HCT116 (cell line): ENCODE measurements around the gene VMP1. TPM values are rescaled to one million over a fixed set of nuclear protein-coding genes. Genes with fewer than 3 reads are reported as not detected.
A peak's percentile ranks its signal among the peaks of the same experiment; 100 is the strongest.

Source experiments
- ATAC-seq: fragments of 200-7000 bp; cut with Tn5 transposase; 2 replicates; pipeline ENCODE4 v1.9.1; 2020; ENCODE audit warnings: mild to moderate bottlenecking, moderate library complexity
- BruUV-seq: library from RNA; stranded (reverse); fragments of 400-500 nt; replicated peaks from 2 replicates; lab custom pipeline; 2021; lab: Mats Ljungman, UMichigan
- CTCF ChIA-PET: fragments of 300-600 bp; sonication (Branson Sonifier 250); formaldehyde crosslinking; loops from one replicate; lab custom pipeline; 2021; ENCODE audit warnings: antibody characterized with exemption; lab: Charles Lee
- POLR2A ChIA-PET: fragments of 300-600, 350-600 bp; sonication (Branson Sonifier 250); formaldehyde crosslinking; loops from one replicate; lab custom pipeline; 2021; ENCODE audit warnings: antibody characterized with exemption; lab: Charles Lee
- RAD21 ChIA-PET, 2 experiments: fragments of 300-600 bp; sonication (Branson Sonifier 250); formaldehyde crosslinking; loops; one replicate each; lab custom pipeline; 2023; ENCODE audit warnings: low total read pairs in 2 of 2; ENCODE audit not compliant: uncharacterized antibody in 2 of 2, unreplicated experiment in 2 of 2, low non-redundant PET in 1 of 2; lab: Charles Lee
- DNase-seq: peaks from one replicate; pipeline ENCODE4 v3.0.0-alpha.2; 2010; ENCODE audit warnings: low read depth, low spot score
- H2AFZ ChIP-seq: fragments of 200-600 bp; shearing (Covaris generic), sonication (generic); 2 replicates; pipeline ENCODE4 v1.6.1; 2017; ENCODE audit warnings: low read depth, mixed run types, mixed read lengths, antibody characterized with exemption, low read length; ENCODE audit not compliant: poor library complexity, severe bottlenecking
- H3K27ac ChIP-seq: 2 replicates; pipeline ENCODE4 v1.5.1; 2012; ENCODE audit warnings: low read depth, low read length
- H3K27me3 ChIP-seq: fragments of 200-600 bp; sonication (generic); 2 replicates; pipeline ENCODE4 v1.6.1; 2016; ENCODE audit warnings: mixed run types, low read length, mixed read lengths; ENCODE audit not compliant: insufficient read depth
- H3K36me3 ChIP-seq, 2 experiments: fragments of 200-500 bp in 1 of 2; fragments of 200-600 bp in 1 of 2; sonication (Bioruptor generic) in 1 of 2; sonication (generic) in 1 of 2; 2 replicates each; pipeline versions ENCODE4 v1.5.1 to v1.6.1; 2014 to 2016; ENCODE audit warnings: low read length in 2 of 2, inconsistent platforms in 1 of 2, mixed read lengths in 1 of 2, mixed run types in 1 of 2; ENCODE audit not compliant: insufficient read depth in 2 of 2, control insufficient read depth in 1 of 2
- H3K4me1 ChIP-seq, 2 experiments: fragments of 200-600 bp in 1 of 2; sonication (generic) in 1 of 2; 2 replicates each; pipeline versions ENCODE4 v1.5.1 to v1.6.1; 2012 to 2017; ENCODE audit warnings: low read length in 2 of 2, inconsistent platforms in 1 of 2, mild to moderate bottlenecking in 1 of 2, mixed read lengths in 1 of 2, mixed run types in 1 of 2, moderate library complexity in 1 of 2; ENCODE audit not compliant: insufficient read depth in 2 of 2, control insufficient read depth in 1 of 2
- H3K4me2 ChIP-seq: fragments of 200-600 bp; sonication (generic); 2 replicates; pipeline ENCODE4 v1.6.1; 2017; ENCODE audit warnings: mixed run types, low read length, mixed read lengths
- H3K4me3 ChIP-seq, 2 experiments: fragments of 200-600 bp in 1 of 2; sonication (generic) in 1 of 2; replicated peaks in 1 of 2; 2 replicates each; pipeline ENCODE4 v1.5.1; 2011 to 2016; ENCODE audit warnings: low read length in 2 of 2, control low read depth in 1 of 2, low read depth in 1 of 2, mild to moderate bottlenecking in 1 of 2, mixed read lengths in 1 of 2, mixed run types in 1 of 2
- H3K79me2 ChIP-seq: fragments of 200-600 bp; sonication (generic); 2 replicates; pipeline ENCODE4 v1.6.1; 2017; ENCODE audit warnings: mild to moderate bottlenecking, mixed run types, low read length, moderate library complexity, mixed read lengths; ENCODE audit not compliant: insufficient read depth
- H3K9ac ChIP-seq: fragments of 200-600 bp; sonication (generic); 2 replicates; pipeline ENCODE4 v1.6.1; 2016; ENCODE audit warnings: low read length, mixed read lengths
- H3K9me2 ChIP-seq: fragments of 200-600 bp; sonication (generic), shearing (Covaris generic); 2 replicates; pipeline ENCODE4 v1.6.1; 2017; ENCODE audit warnings: mixed run types, mild to moderate bottlenecking, moderate library complexity; ENCODE audit not compliant: insufficient read depth
- H3K9me3 ChIP-seq, 2 experiments: fragments of 200-500 bp in 1 of 2; fragments of 200-600 bp in 1 of 2; sonication (Bioruptor generic) in 1 of 2; sonication (generic) in 1 of 2; 2 replicates each; pipeline ENCODE4 v1.6.1; 2014 to 2017; ENCODE audit warnings: low read length in 2 of 2, mixed read lengths in 2 of 2, inconsistent platforms in 1 of 2, low read depth in 1 of 2, mild to moderate bottlenecking in 1 of 2, mixed run types in 1 of 2, moderate library complexity in 1 of 2; ENCODE audit not compliant: control insufficient read depth in 1 of 2, insufficient read depth in 1 of 2
- H4K20me1 ChIP-seq: fragments of 200-600 bp; sonication (generic), shearing (Covaris generic); 2 replicates; pipeline ENCODE4 v1.6.1; 2017; ENCODE audit warnings: mixed run types, mild to moderate bottlenecking, moderate library complexity; ENCODE audit not compliant: insufficient read depth
- ATF3 ChIP-seq: IDR thresholded peaks from 2 replicates; pipeline ENCODE4 v1.6.1; 2012
- CEBPB ChIP-seq: IDR thresholded peaks from 2 replicates; pipeline ENCODE4 v1.6.1; 2012; ENCODE audit warnings: low read depth
- ELF1 ChIP-seq: IDR thresholded peaks from 2 replicates; pipeline ENCODE4 v1.6.1; 2012; ENCODE audit warnings: low read depth, borderline replicate concordance
- EZH2 ChIP-seq: fragments of 200-600 bp; sonication (generic); IDR thresholded peaks from 2 replicates; pipeline ENCODE4 v1.6.1; 2017; ENCODE audit warnings: antibody characterized with exemption, mixed run types
- EZH2phosphoT487 ChIP-seq: fragments of 200-600 bp; IDR thresholded peaks from 2 replicates; pipeline ENCODE4 v1.6.1; 2018; ENCODE audit warnings: antibody characterized with exemption, borderline replicate concordance
- FOSL1 ChIP-seq: IDR thresholded peaks from 2 replicates; pipeline ENCODE4 v1.6.1; 2012; ENCODE audit warnings: low read depth
- JUND ChIP-seq: IDR thresholded peaks from 2 replicates; pipeline ENCODE4 v1.6.1; 2012
- MAX ChIP-seq: IDR thresholded peaks from 2 replicates; pipeline ENCODE4 v1.6.1; 2012
- POLR2AphosphoS5 ChIP-seq: IDR thresholded peaks from 2 replicates; pipeline ENCODE4 v1.6.1; 2011; ENCODE audit warnings: mild to moderate bottlenecking, low read depth, low read length, moderate library complexity
- SIN3A ChIP-seq: IDR thresholded peaks from 2 replicates; pipeline ENCODE4 v1.6.1; 2012; ENCODE audit warnings: low read depth
- SRF ChIP-seq: IDR thresholded peaks from 2 replicates; pipeline ENCODE4 v1.6.1; 2012; ENCODE audit warnings: low read depth
- TCF7L2 ChIP-seq: IDR thresholded peaks from 2 replicates; pipeline ENCODE4 v1.7.0; 2011; ENCODE audit warnings: borderline replicate concordance, inconsistent platforms; ENCODE audit not compliant: insufficient read depth, insufficient read length; ENCODE audit errors: extremely low read depth
- YY1 ChIP-seq: IDR thresholded peaks from 2 replicates; pipeline ENCODE4 v1.6.1; 2011; ENCODE audit warnings: low read length, low read depth, moderate library complexity, mild to moderate bottlenecking; ENCODE audit not compliant: insufficient replicate concordance; ENCODE audit errors: extremely low read depth
- ZBTB33 ChIP-seq: IDR thresholded peaks from 2 replicates; pipeline ENCODE4 v1.6.1; 2011; ENCODE audit warnings: mild to moderate bottlenecking, low read length, moderate library complexity; ENCODE audit not compliant: insufficient replicate concordance; ENCODE audit errors: extremely low read depth
- ZFX ChIP-seq: fragments of 450-650 bp; IDR thresholded peaks from 2 replicates; pipeline ENCODE4 v1.6.1; 2017
- intact Hi-C: fragments of 100-400 bp; cut with micrococcal nuclease; formaldehyde crosslinking; loops from 2 replicates; pipeline ENCODE4 v1.10.0; 2022
- total RNA-seq: library from RNA; stranded (reverse); gene quantifications from one replicate; pipeline ENCODE4 v1.2.1, GENCODE V29; 2021; ENCODE audit not compliant: unreplicated experiment
- TF ChIP-seq, protein P1 (sequence below): IDR thresholded peaks from 2 replicates; pipeline ENCODE4 v1.6.1; 2012; ENCODE audit warnings: low read depth

Gene VMP1
- total RNA-seq, 1 experiment from 2014 or later, result 366 TPM

DNA sequence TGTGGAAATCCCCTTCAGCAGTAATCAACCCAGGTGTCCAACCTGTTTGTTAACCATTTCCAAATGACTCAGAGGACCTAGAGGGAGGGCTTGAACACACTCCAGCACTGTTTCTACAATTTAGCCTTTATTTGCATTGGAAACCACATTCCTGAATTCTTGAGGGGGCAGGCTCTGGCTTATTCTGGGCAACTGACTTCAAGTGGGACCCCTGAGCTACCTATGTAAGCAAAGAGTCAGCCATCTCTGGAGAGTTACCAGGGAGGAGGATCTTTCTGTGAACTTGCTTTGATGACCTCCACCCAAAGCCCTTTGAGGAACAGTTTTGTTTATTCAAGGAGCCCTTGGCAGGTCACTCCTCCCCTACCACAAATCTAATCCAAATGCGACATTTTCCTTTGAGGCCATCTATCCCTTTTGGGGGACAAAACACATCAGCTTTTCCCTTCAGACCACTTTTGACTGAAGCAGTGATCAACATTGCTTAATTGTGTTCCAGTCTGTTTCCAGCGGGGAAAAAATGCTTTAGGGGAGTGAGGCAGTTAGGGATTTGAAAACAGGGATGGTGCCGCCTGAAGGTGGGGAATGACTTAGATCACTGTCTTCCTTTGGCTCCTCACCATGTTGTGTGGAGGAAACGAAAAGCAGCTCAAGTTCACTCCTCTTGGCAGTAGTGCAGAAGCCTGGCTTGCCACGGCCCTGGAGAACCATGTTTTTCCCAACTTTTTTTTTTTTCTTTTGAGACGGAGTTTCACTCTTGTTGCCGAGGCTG, 139.1 kb downstream of the VMP1 start (continued):
- TF ChIP-seq SIN3A (no peak), POLR2AphosphoS5 (peak; percentile 38; the same call in 1 of the 2 replicates), YY1 (peak; percentile 60), ATF3 (no peak), EZH2 (no peak), CEBPB (no peak), JUND (no peak), ZBTB33 (no peak), MAX (no peak), ELF1 (no peak)

- no peak overlapping the region for H2AFZ ChIP-seq
- no peak for ATAC-seq
- no peaks in the 10 kb centered on the region for H3K79me2 ChIP-seq
- intact Hi-C loops, result no loop called here
- peak overlapping the region; percentile 97 for H3K27ac ChIP-seq
- ChIA-PET POLR2A (interaction anchor here (2.8 to 15.2 kb wide), 3 partner anchors 11 to 97 kb away, joined by 10 to 443 read pairs (median 411); no protein-coding TSS in a partner anchor), CTCF (interaction anchor here (2.8 kb wide), 1 partner anchor 10 kb away, joined by 19 read pairs; no protein-coding TSS in a partner anchor), RAD21 (no interaction called here)
- no peaks in the 10 kb centered on the region for H3K9me3 ChIP-seq
- BruUV-seq, result no TSS peak
- no peak overlapping the region for H3K4me2 ChIP-seq
- H4K20me1 ChIP-seq, result no peaks in the 10 kb centered on the region
- H3K36me3 ChIP-seq, result no peaks in the 10 kb centered on the region
- peaks cover 85 to 97% of the 10 kb centered on the region in 2 experiments for H3K4me1 ChIP-seq
- H3K9ac ChIP-seq, result no peak overlapping the region
- H3K9me2 ChIP-seq, result no peaks in the 10 kb centered on the region
- no peak for DNase-seq
- no peaks in the 10 kb centered on the region for H3K27me3 ChIP-seq
- H3K4me3 ChIP-seq, result no peak overlapping the region
- TF ChIP-seq SIN3A, result no peak
- TF ChIP-seq TCF7L2, result no peak
- TF ChIP-seq YY1, result no peak
- no peak for TF ChIP-seq EZH2
- TF ChIP-seq ATF3, result no peak
- TF ChIP-seq, protein P1, sequence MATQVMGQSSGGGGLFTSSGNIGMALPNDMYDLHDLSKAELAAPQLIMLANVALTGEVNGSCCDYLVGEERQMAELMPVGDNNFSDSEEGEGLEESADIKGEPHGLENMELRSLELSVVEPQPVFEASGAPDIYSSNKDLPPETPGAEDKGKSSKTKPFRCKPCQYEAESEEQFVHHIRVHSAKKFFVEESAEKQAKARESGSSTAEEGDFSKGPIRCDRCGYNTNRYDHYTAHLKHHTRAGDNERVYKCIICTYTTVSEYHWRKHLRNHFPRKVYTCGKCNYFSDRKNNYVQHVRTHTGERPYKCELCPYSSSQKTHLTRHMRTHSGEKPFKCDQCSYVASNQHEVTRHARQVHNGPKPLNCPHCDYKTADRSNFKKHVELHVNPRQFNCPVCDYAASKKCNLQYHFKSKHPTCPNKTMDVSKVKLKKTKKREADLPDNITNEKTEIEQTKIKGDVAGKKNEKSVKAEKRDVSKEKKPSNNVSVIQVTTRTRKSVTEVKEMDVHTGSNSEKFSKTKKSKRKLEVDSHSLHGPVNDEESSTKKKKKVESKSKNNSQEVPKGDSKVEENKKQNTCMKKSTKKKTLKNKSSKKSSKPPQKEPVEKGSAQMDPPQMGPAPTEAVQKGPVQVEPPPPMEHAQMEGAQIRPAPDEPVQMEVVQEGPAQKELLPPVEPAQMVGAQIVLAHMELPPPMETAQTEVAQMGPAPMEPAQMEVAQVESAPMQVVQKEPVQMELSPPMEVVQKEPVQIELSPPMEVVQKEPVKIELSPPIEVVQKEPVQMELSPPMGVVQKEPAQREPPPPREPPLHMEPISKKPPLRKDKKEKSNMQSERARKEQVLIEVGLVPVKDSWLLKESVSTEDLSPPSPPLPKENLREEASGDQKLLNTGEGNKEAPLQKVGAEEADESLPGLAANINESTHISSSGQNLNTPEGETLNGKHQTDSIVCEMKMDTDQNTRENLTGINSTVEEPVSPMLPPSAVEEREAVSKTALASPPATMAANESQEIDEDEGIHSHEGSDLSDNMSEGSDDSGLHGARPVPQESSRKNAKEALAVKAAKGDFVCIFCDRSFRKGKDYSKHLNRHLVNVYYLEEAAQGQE, result no peak
- no peak for TF ChIP-seq EZH2phosphoT487
- no peak for TF ChIP-seq FOSL1
- TF ChIP-seq CEBPB, result no peak
- TF ChIP-seq SRF, result no peak
- TF ChIP-seq ZFX, result no peak
Observed at GRCh38 chr17:59848385-59848668, 140.9 kb downstream of the VMP1 start.
